VCaP (cell line): ENCODE results near the gene UBD.

Experiments
- H3K27ac ChIP-seq: fragments of 450-650 bp; 2 replicates; pipeline ENCODE4 v1.5.1; 2017
- TF ChIP-seq, protein P1 (sequence below): fragments of 450-650 bp; conservative IDR thresholded peaks from 2 replicates; pipeline ENCODE4 v1.5.1; 2017; ENCODE audit warnings: mild to moderate bottlenecking, moderate library complexity

The UBD gene

GRCh38 chr6:29576056-29576455 is 16.5 kb upstream of the UBD start:
- H3K27ac ChIP-seq, result no peak overlapping the region
- TF ChIP-seq, protein P1, sequence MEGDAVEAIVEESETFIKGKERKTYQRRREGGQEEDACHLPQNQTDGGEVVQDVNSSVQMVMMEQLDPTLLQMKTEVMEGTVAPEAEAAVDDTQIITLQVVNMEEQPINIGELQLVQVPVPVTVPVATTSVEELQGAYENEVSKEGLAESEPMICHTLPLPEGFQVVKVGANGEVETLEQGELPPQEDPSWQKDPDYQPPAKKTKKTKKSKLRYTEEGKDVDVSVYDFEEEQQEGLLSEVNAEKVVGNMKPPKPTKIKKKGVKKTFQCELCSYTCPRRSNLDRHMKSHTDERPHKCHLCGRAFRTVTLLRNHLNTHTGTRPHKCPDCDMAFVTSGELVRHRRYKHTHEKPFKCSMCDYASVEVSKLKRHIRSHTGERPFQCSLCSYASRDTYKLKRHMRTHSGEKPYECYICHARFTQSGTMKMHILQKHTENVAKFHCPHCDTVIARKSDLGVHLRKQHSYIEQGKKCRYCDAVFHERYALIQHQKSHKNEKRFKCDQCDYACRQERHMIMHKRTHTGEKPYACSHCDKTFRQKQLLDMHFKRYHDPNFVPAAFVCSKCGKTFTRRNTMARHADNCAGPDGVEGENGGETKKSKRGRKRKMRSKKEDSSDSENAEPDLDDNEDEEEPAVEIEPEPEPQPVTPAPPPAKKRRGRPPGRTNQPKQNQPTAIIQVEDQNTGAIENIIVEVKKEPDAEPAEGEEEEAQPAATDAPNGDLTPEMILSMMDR, result no peak

DNA sequence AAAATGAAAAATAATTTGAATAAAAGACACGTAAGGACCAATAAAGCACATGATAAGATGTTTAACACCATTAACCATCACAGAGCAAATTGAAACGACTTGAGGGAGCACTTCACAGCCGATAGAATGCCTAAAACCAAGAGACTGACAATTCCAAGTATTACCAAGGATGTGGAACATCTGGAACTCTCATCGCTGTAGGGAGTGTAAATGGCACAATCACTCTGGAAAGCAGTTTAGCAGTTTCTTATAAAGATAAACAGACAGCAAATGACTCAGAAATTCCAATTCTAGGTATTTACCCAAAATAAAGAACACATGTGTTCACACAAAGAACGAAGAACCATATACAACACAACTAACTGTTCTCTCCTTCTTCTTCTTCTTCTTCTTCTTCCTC is 8.5 kb upstream of the UBD start:
- TF ChIP-seq, protein P1, result no peak
- no peak overlapping the region for H3K27ac ChIP-seq

GRCh38 chr6:29567541-29567940 is 8.0 kb upstream of the UBD start:
- TF ChIP-seq, protein P1, result no peak
- H3K27ac ChIP-seq, result no peak overlapping the region

DNA sequence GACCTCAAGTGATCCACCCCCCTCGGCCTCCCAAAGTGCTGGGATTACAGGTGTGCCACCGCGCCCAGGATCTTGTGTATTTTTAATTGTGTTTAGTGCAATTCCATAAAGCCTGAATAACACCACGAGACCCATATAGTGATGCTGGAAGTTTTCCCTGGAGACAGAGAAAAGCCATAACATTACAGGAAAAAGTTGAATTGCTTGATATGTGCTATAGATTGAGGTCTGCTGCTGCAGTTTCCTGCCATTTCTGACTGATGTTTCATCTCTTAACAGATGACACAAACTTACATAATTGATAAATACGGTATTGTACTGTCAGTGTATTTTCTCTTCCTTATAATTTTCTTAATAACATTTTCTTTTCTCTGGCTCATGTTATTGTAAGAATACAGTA is 7.3 kb upstream of the UBD start:
- no peak overlapping the region for H3K27ac ChIP-seq
- TF ChIP-seq, protein P1, result no peak

GRCh38 chr6:29564875-29565274 is 5.3 kb upstream of the UBD start:
- TF ChIP-seq, protein P1, result no peak

GRCh38 chr6:29563435-29563965 is 4.0 kb upstream of the UBD start:
- TF ChIP-seq, protein P1, result no peak
- no peak overlapping the region for H3K27ac ChIP-seq

More at GRCh38 chr6:29564875-29565274, 5.3 kb upstream of the UBD start:
- H3K27ac ChIP-seq, result no peak overlapping the region

DNA sequence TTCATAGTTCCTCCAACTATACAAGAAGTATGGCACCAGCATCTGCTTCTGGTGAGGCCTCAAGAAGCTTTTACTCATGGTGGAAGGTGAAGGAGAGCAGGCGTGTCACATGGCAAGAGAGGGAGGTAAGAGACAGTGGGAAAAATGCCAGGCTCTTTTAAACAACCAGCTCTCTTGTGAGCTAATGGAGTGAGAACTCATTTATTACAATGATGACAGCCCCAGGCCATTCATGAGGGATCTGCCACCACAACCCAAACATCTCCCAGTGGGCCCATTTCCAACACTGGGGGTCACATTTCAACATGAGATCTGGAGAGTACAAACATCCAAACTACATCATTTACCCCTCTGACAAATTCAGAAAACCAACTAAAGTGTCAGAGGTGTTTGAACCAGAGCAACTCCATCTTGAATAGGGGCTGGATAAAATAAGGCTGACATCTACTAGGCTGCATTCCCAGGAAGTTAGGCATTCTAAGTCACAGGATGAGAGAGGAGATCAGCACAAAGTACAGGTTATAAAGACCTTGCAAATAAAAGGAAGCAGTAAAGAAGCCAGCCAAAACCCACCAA is 2.2 kb upstream of the UBD start:
- TF ChIP-seq, protein P1, result no peak
- H3K27ac ChIP-seq, result no peak overlapping the region
